ENCODE results near the gene NQO1. TPM values are rescaled to one million over a fixed set of nuclear protein-coding genes. Genes with fewer than 3 reads are reported as not detected.

NQO1 gene
- total RNA-seq, 1 donor from 2014 or later: 112 TPM

GRCh38 chr16:69712914-69713581 lies 13.3 kb downstream of the NQO1 start:
- Mint-ChIP-seq H3K27ac (no peak overlapping the region), H3K27me3 (no peaks in the 10 kb centered on the region), H3K9me3 (no peaks in the 10 kb centered on the region), H3K4me1 (ENCODE audit: unreplicated experiment) (peaks cover 7% of the 10 kb centered on the region), H3K36me3 (peaks cover 7% of the 10 kb centered on the region), H3K4me3 (no peak overlapping the region)
- TF ChIP-seq, protein P1, sequence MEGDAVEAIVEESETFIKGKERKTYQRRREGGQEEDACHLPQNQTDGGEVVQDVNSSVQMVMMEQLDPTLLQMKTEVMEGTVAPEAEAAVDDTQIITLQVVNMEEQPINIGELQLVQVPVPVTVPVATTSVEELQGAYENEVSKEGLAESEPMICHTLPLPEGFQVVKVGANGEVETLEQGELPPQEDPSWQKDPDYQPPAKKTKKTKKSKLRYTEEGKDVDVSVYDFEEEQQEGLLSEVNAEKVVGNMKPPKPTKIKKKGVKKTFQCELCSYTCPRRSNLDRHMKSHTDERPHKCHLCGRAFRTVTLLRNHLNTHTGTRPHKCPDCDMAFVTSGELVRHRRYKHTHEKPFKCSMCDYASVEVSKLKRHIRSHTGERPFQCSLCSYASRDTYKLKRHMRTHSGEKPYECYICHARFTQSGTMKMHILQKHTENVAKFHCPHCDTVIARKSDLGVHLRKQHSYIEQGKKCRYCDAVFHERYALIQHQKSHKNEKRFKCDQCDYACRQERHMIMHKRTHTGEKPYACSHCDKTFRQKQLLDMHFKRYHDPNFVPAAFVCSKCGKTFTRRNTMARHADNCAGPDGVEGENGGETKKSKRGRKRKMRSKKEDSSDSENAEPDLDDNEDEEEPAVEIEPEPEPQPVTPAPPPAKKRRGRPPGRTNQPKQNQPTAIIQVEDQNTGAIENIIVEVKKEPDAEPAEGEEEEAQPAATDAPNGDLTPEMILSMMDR (conservative IDR thresholded peaks at IDR 0.05): no peak
- DNase-seq (ENCODE audit: extremely low spot score, unreplicated experiment): no peak

GRCh38 chr16:69712277-69712676 lies 14.1 kb downstream of the NQO1 start:
- no peak for DNase-seq (ENCODE audit: extremely low spot score, unreplicated experiment)

GRCh38 chr16:69711115-69711740 lies 15.1 kb downstream of the NQO1 start:
- no peaks in the 10 kb centered on the region for H3K9me3 Mint-ChIP-seq
- no peak for DNase-seq (ENCODE audit: extremely low spot score, unreplicated experiment)
- peaks cover 7% of the 10 kb centered on the region for H3K36me3 Mint-ChIP-seq
- no peaks in the 10 kb centered on the region for H3K27me3 Mint-ChIP-seq
- H3K4me3 Mint-ChIP-seq: no peak overlapping the region
- peaks cover 7% of the 10 kb centered on the region for H3K4me1 Mint-ChIP-seq (ENCODE audit: unreplicated experiment)
- TF ChIP-seq, protein P1 (conservative IDR thresholded peaks at IDR 0.05): no peak
- no peak overlapping the region for H3K27ac Mint-ChIP-seq

More at GRCh38 chr16:69712277-69712676, 14.1 kb downstream of the NQO1 start:
- Mint-ChIP-seq H3K27me3 (no peaks in the 10 kb centered on the region), H3K27ac (no peak overlapping the region), H3K4me3 (no peak overlapping the region), H3K9me3 (no peaks in the 10 kb centered on the region), H3K36me3 (peaks cover 7% of the 10 kb centered on the region), H3K4me1 (ENCODE audit: unreplicated experiment) (peaks cover 7% of the 10 kb centered on the region)
- TF ChIP-seq, protein P1 (conservative IDR thresholded peaks at IDR 0.05): no peak

DNA sequence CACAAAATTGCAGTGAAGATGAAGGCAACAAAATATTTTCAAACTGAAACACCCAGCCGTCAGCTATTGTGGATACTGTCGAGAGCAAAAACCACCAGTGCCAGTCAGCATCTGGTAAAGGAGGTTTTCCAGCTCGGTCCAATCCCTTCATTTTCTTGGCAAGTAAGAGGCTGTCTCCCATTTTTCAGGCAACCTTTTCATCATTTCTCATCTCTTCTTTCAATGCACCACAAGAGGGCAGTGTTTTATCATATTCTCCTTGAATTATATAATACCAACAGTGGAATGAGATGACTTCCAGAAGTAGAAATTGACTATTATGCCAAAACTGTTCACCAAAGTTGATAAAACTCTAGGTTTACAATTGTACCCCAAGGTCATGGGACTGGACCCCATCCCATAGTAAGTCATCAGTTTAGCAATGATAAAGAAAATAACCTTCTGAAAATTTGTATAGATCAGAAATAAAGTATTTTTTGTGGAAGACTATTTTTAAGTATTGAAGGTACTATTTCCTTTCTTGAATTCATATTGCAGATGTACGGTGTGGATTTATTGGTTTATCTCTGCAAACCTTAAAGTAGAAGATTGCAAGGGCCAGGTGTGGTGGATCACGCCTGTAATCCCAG lies 16.8 kb downstream of the NQO1 start:
- TF ChIP-seq, protein P1 (conservative IDR thresholded peaks at IDR 0.05): peak; percentile 83
- peaks cover 7% of the 10 kb centered on the region for H3K4me1 Mint-ChIP-seq (ENCODE audit: unreplicated experiment)
- peak overlapping the region; percentile 24 for H3K27ac Mint-ChIP-seq
- DNase-seq (ENCODE audit: extremely low spot score, unreplicated experiment): no peak
- no peaks in the 10 kb centered on the region for H3K9me3 Mint-ChIP-seq
- peaks cover 3% of the 10 kb centered on the region for H3K36me3 Mint-ChIP-seq
- no peaks in the 10 kb centered on the region for H3K27me3 Mint-ChIP-seq
- H3K4me3 Mint-ChIP-seq: no peak overlapping the region

- Mint-ChIP-seq H3K27me3 (no peaks in the 10 kb centered on the region), H3K27ac (peak overlapping the region; percentile 22), H3K4me3 (peak overlapping the region; percentile 1), H3K36me3 (peaks cover 3% of the 10 kb centered on the region), H3K4me1 (ENCODE audit: unreplicated experiment) (peaks cover 7% of the 10 kb centered on the region), H3K9me3 (no peaks in the 10 kb centered on the region)
- TF ChIP-seq, protein P1 (conservative IDR thresholded peaks at IDR 0.05): no peak
- no peak for DNase-seq (ENCODE audit: extremely low spot score, unreplicated experiment)
Observed at GRCh38 chr16:69707920-69708683, 18.3 kb downstream of the NQO1 start.
